SU-DHL-6 (cell line): ENCODE measurements around the gene GJA3.

ENCODE experiments used
- H2AFZ ChIP-seq: fragments of 200-600 bp; sonication (generic); 2 replicates; pipeline ENCODE4 v1.6.1; 2014; ENCODE audit warnings: low read depth, mild to moderate bottlenecking, moderate library complexity, mixed read lengths, antibody characterized with exemption, low read length; ENCODE audit not compliant: severe bottlenecking
- H3F3A ChIP-seq: fragments of 200-600 bp; shearing (Covaris generic); 2 replicates; pipeline ENCODE4 v1.6.0; 2016; ENCODE audit warnings: antibody characterized with exemption, mild to moderate bottlenecking; ENCODE audit not compliant: insufficient read depth
- H3K27ac ChIP-seq: fragments of 200-600 bp; sonication (generic); 2 replicates; pipeline ENCODE4 v1.5.1; 2016; ENCODE audit warnings: low read depth, mild to moderate bottlenecking, low read length, moderate library complexity, mixed read lengths
- H3K27me3 ChIP-seq: fragments of 200-600 bp; sonication (generic), shearing (Covaris generic); 2 replicates; pipeline ENCODE4 v1.6.0; 2014; ENCODE audit warnings: mild to moderate bottlenecking, low read length
- H3K36me3 ChIP-seq: fragments of 200-600 bp; sonication (generic); 2 replicates; pipeline ENCODE4 v1.6.1; 2014; ENCODE audit warnings: mild to moderate bottlenecking, low read length, mixed read lengths
- H3K4me2 ChIP-seq: fragments of 300-600, 200-600 bp; shearing (Covaris generic), sonication (generic); 2 replicates; pipeline ENCODE4 v1.6.0; 2014; ENCODE audit warnings: low read length, low read depth, mild to moderate bottlenecking; ENCODE audit not compliant: poor library complexity, severe bottlenecking
- H3K4me3 ChIP-seq: fragments of 200-600 bp; sonication (generic); 2 replicates; pipeline ENCODE4 v1.5.1; 2014; ENCODE audit warnings: antibody characterized with exemption, low read length, mild to moderate bottlenecking, mixed read lengths; ENCODE audit not compliant: insufficient read depth, poor library complexity, severe bottlenecking
- H3K79me2 ChIP-seq: fragments of 200-600 bp; sonication (generic); 2 replicates; pipeline ENCODE4 v1.6.1; 2014; ENCODE audit warnings: mild to moderate bottlenecking, low read length, moderate library complexity; ENCODE audit not compliant: insufficient read depth
- H3K9ac ChIP-seq: fragments of 200-600 bp; sonication (generic); 2 replicates; pipeline ENCODE4 v1.7.0; 2014; ENCODE audit warnings: mild to moderate bottlenecking, low read length
- H3K9me2 ChIP-seq: fragments of 200-600 bp; sonication (generic); replicated peaks from 2 replicates; pipeline ENCODE4 v1.6.1; 2014; ENCODE audit warnings: low read length; ENCODE audit not compliant: insufficient read depth
- H3K9me3 ChIP-seq: fragments of 200-600 bp; sonication (generic); 2 replicates; pipeline ENCODE4 v1.6.1; 2014; ENCODE audit warnings: low read length, mixed read lengths; ENCODE audit not compliant: insufficient read depth
- H4K20me1 ChIP-seq: fragments of 200-600 bp; sonication (generic); 2 replicates; pipeline ENCODE4 v1.6.1; 2014; ENCODE audit warnings: low read depth, mild to moderate bottlenecking, antibody characterized with exemption, low read length, moderate library complexity, mixed read lengths
- CTCF ChIP-seq: fragments of 200-600 bp; sonication (generic); IDR thresholded peaks from one replicate; pipeline ENCODE4 v1.5.1; 2017; ENCODE audit warnings: antibody characterized with exemption, mild to moderate bottlenecking, low read length, moderate library complexity; ENCODE audit not compliant: insufficient read depth, poor library complexity, severe bottlenecking
- EZH2phosphoT487 ChIP-seq: fragments of 200-600 bp; sonication (generic), shearing (Covaris generic); conservative IDR thresholded peaks from 2 replicates; pipeline ENCODE4 v1.6.1; 2018; ENCODE audit warnings: mild to moderate bottlenecking, antibody characterized with exemption, low read length, moderate library complexity, mixed read lengths

GJA3 gene

GRCh38 chr13:20105161-20105689, 55.6 kb downstream of the GJA3 start:
- H2AFZ ChIP-seq, result no peak overlapping the region
- no peak overlapping the region for H3K4me2 ChIP-seq
- H3K9ac ChIP-seq, result no peak overlapping the region
- H3K4me3 ChIP-seq, result no peak overlapping the region
- no peaks in the 10 kb centered on the region for H3F3A ChIP-seq
- no peaks in the 10 kb centered on the region for H3K9me2 ChIP-seq
- H3K27ac ChIP-seq, result no peak overlapping the region
- H3K9me3 ChIP-seq, result no peaks in the 10 kb centered on the region
- H3K27me3 ChIP-seq, result no peaks in the 10 kb centered on the region
- no peaks in the 10 kb centered on the region for H4K20me1 ChIP-seq
- H3K79me2 ChIP-seq, result no peaks in the 10 kb centered on the region
- TF ChIP-seq CTCF (no peak), EZH2phosphoT487 (no peak)
- no peaks in the 10 kb centered on the region for H3K36me3 ChIP-seq

DNA sequence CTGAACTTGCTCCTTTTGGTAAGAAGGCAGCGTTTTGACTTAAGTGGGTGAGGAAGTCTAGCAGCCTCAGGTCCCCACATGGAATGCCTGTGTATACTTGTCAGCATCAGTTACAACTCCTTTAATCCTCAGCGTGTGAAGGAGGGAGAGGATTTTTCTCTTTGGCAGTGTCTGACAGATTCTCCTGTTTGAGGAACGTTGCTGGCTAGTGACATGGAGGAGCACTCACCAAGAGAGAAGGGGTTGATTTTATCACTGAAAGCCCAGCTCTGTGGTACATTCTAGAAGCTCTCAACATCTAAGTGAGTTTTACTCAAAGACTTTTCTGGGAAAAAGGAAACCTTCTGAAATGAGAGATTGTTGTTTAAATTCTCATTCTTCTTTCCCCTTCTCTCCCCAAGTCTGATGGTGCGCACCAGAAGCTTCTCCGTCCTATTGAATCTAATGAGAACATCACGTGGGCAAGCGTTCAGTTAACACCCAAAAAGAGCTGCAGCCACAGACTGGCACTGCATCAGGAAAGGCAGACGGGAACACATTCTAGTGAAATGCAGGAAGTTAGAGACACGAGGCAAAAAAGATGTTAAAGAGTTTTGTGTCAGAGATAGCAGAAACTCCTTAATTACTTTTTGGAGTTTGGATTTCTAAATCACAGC, 58.2 kb downstream of the GJA3 start:
- TF ChIP-seq EZH2phosphoT487, result no peak
- no peak for TF ChIP-seq CTCF

GRCh38 chr13:20101467-20102316, 59.2 kb downstream of the GJA3 start:
- Histone ChIP-seq H3K4me3 (no peak overlapping the region), H3K9me3 (no peaks in the 10 kb centered on the region), H2AFZ (no peak overlapping the region), H3K79me2 (no peaks in the 10 kb centered on the region), H3K9ac (no peak overlapping the region), H3K4me2 (no peak overlapping the region), H3K27me3 (no peaks in the 10 kb centered on the region), H3K36me3 (no peaks in the 10 kb centered on the region), H3F3A (no peaks in the 10 kb centered on the region), H3K27ac (no peak overlapping the region), H3K9me2 (no peaks in the 10 kb centered on the region), H4K20me1 (no peaks in the 10 kb centered on the region)
- TF ChIP-seq EZH2phosphoT487 (no peak), CTCF (no peak)

More for the DNA sequence above, 58.2 kb downstream of the GJA3 start:
- H3K4me2 ChIP-seq, result no peak overlapping the region
- no peak overlapping the region for H3K27ac ChIP-seq
- H2AFZ ChIP-seq, result no peak overlapping the region
- H3K79me2 ChIP-seq, result no peaks in the 10 kb centered on the region
- H3K9me3 ChIP-seq, result no peaks in the 10 kb centered on the region
- H3K9ac ChIP-seq, result no peak overlapping the region
- no peaks in the 10 kb centered on the region for H3K27me3 ChIP-seq
- no peaks in the 10 kb centered on the region for H3K36me3 ChIP-seq
- H3K4me3 ChIP-seq, result no peak overlapping the region
- no peaks in the 10 kb centered on the region for H3K9me2 ChIP-seq
- no peaks in the 10 kb centered on the region for H3F3A ChIP-seq
- no peaks in the 10 kb centered on the region for H4K20me1 ChIP-seq
